Neural progenitor cell (in vitro differentiated cells): Measurements from ENCODE around the gene ZNF783. TPM values are rescaled to one million over a fixed set of nuclear protein-coding genes. Genes with fewer than 3 reads are reported as not detected.
"Not testable (repeated sequence)": the region's sequence is repeated elsewhere in the genome, so short reads cannot be mapped to it uniquely, and the experiment has no call there.

ENCODE experiments used
- DNase-seq: peaks from one replicate; pipeline ENCODE4 v3.0.0-alpha.2; 2016; ENCODE audit warnings: low spot score
- H2AFZ ChIP-seq: fragments of 200-600 bp; sonication (generic); replicated peaks from 2 replicates; pipeline ENCODE4 v1.6.1; 2016; ENCODE audit warnings: antibody characterized with exemption
- H3F3A ChIP-seq: fragments of 200-600 bp; sonication (generic); 2 replicates; pipeline ENCODE4 v1.6.1; 2016; ENCODE audit warnings: antibody characterized with exemption, low read depth
- H3K27ac ChIP-seq: fragments of 200-600 bp; sonication (generic); 2 replicates; pipeline ENCODE4 v1.5.1; 2016; ENCODE audit warnings: mild to moderate bottlenecking
- H3K27me3 ChIP-seq: fragments of 200-600 bp; sonication (generic); 2 replicates; pipeline ENCODE4 v1.6.1; 2016; ENCODE audit warnings: mild to moderate bottlenecking, moderate library complexity
- H3K36me3 ChIP-seq: fragments of 200-600 bp; sonication (generic); 2 replicates; pipeline ENCODE4 v1.5.1; 2016
- H3K4me1 ChIP-seq: fragments of 200-600 bp; sonication (generic); 2 replicates; pipeline ENCODE4 v1.6.1; 2016; ENCODE audit warnings: mixed run types
- H3K4me2 ChIP-seq: fragments of 200-600 bp; sonication (generic); 2 replicates; pipeline ENCODE4 v1.6.1; 2016
- H3K4me3 ChIP-seq: fragments of 200-600 bp; sonication (generic); 2 replicates; pipeline ENCODE4 v1.5.1; 2016
- H3K79me2 ChIP-seq: fragments of 200-600 bp; sonication (generic); 2 replicates; pipeline ENCODE4 v1.6.1; 2016; ENCODE audit warnings: low read depth
- H3K9ac ChIP-seq: fragments of 200-600 bp; sonication (generic); 2 replicates; pipeline ENCODE4 v1.6.1; 2016
- H3K9me3 ChIP-seq: fragments of 200-600 bp; sonication (generic); 2 replicates; pipeline ENCODE4 v1.5.1; 2016; ENCODE audit warnings: low read depth
- H4K20me1 ChIP-seq: fragments of 200-600 bp; sonication (generic); 2 replicates; pipeline ENCODE4 v1.6.1; 2016; ENCODE audit warnings: low read depth
- H3K27ac Mint-ChIP-seq: 3 replicates; pipeline ENCODE4 v1.8.0; 2021; ENCODE audit warnings: mixed read lengths
- H3K27me3 Mint-ChIP-seq: 2 replicates; pipeline ENCODE4 v1.8.0; 2022; ENCODE audit warnings: low read depth, mild to moderate bottlenecking, inconsistent platforms, moderate library complexity, mixed read lengths; ENCODE audit not compliant: insufficient read depth
- H3K36me3 Mint-ChIP-seq: 3 replicates; pipeline ENCODE4 v1.8.0; 2021; ENCODE audit warnings: mixed read lengths
- H3K4me1 Mint-ChIP-seq: 3 replicates; pipeline ENCODE4 v1.8.0; 2021; ENCODE audit warnings: mixed read lengths
- H3K4me3 Mint-ChIP-seq: 3 replicates; pipeline ENCODE4 v1.8.0; 2021; ENCODE audit warnings: mild to moderate bottlenecking, moderate library complexity, mixed read lengths
- H3K9me3 Mint-ChIP-seq: 3 replicates; pipeline ENCODE4 v1.8.0; 2020; ENCODE audit warnings: mixed read lengths
- CTCF ChIP-seq: fragments of 200-600 bp; sonication (generic); IDR thresholded peaks from 2 replicates; pipeline ENCODE4 v1.5.1; 2017; ENCODE audit warnings: antibody characterized with exemption, mild to moderate bottlenecking
- EZH2 ChIP-seq: fragments of 200-600 bp; sonication (generic); IDR thresholded peaks from 2 replicates; pipeline ENCODE4 v1.6.1; 2017; ENCODE audit warnings: antibody characterized with exemption, mild to moderate bottlenecking, moderate library complexity
- EZH2phosphoT487 ChIP-seq: fragments of 200-600 bp; sonication (generic); IDR thresholded peaks from 2 replicates; pipeline ENCODE4 v1.6.1; 2017; ENCODE audit warnings: antibody characterized with exemption
- total RNA-seq: library from RNA; depleted of rRNA; stranded (reverse); fragments of >200 nt; gene quantifications from 2 replicates; pipeline ENCODE4 v1.2.3, GENCODE V29; 2015; ENCODE audit warnings: low replicate concordance

ZNF783 gene
- total RNA-seq, 1 donor from 2014 or later = 5.5 TPM

GRCh38 chr7:149228831-149229471 lies 33.0 kb upstream of the ZNF783 start:
- Mint-ChIP-seq H3K27ac (no peak overlapping the region), H3K4me1 (peaks cover 12% of the 10 kb centered on the region), H3K27me3 (peaks cover 11% of the 10 kb centered on the region), H3K9me3 (no peaks in the 10 kb centered on the region), H3K4me3 (no peak overlapping the region), H3K36me3 (peaks cover 3% of the 10 kb centered on the region)
- H3F3A ChIP-seq = no peaks in the 10 kb centered on the region
- H3K27ac ChIP-seq = no peak overlapping the region
- H2AFZ ChIP-seq = no peak overlapping the region
- H3K27me3 ChIP-seq = no peaks in the 10 kb centered on the region
- no peak for DNase-seq
- no peak for TF ChIP-seq CTCF
- no peak for TF ChIP-seq EZH2
- no peak for TF ChIP-seq EZH2phosphoT487
- H4K20me1 ChIP-seq = no peaks in the 10 kb centered on the region
- H3K4me3 ChIP-seq = no peak overlapping the region
- H3K9ac ChIP-seq = no peak overlapping the region
- peaks cover 4% of the 10 kb centered on the region for H3K4me1 ChIP-seq
- no peaks in the 10 kb centered on the region for H3K79me2 ChIP-seq
- no peaks in the 10 kb centered on the region for H3K9me3 ChIP-seq
- no peak overlapping the region for H3K4me2 ChIP-seq
- H3K36me3 ChIP-seq = no peaks in the 10 kb centered on the region

GRCh38 chr7:149229526-149229925 lies 32.5 kb upstream of the ZNF783 start:
- Mint-ChIP-seq H3K27ac (no peak overlapping the region), H3K4me1 (peaks cover 12% of the 10 kb centered on the region), H3K36me3 (peaks cover 3% of the 10 kb centered on the region), H3K27me3 (peaks cover 10% of the 10 kb centered on the region), H3K9me3 (no peaks in the 10 kb centered on the region), H3K4me3 (no peak overlapping the region)
- Histone ChIP-seq H2AFZ (no peak overlapping the region), H3K36me3 (no peaks in the 10 kb centered on the region), H3F3A (no peaks in the 10 kb centered on the region), H3K4me1 (peaks cover 4% of the 10 kb centered on the region), H3K9ac (no peak overlapping the region), H3K79me2 (no peaks in the 10 kb centered on the region), H3K27ac (no peak overlapping the region), H3K27me3 (no peaks in the 10 kb centered on the region), H3K4me3 (no peak overlapping the region), H4K20me1 (no peaks in the 10 kb centered on the region), H3K4me2 (no peak overlapping the region), H3K9me3 (no peaks in the 10 kb centered on the region)
- TF ChIP-seq CTCF (no peak), EZH2 (no peak), EZH2phosphoT487 (no peak)
- DNase-seq = peak; percentile 23

GRCh38 chr7:149232362-149232761 lies 29.6 kb upstream of the ZNF783 start:
- Mint-ChIP-seq H3K27me3 (peaks cover 10% of the 10 kb centered on the region), H3K4me1 (peaks cover 12% of the 10 kb centered on the region), H3K36me3 (no peaks in the 10 kb centered on the region), H3K4me3 (no peak overlapping the region), H3K9me3 (no peaks in the 10 kb centered on the region), H3K27ac (no peak overlapping the region)
- Histone ChIP-seq H3K79me2 (no peaks in the 10 kb centered on the region), H3K27ac (no peak overlapping the region), H3K4me3 (no peak overlapping the region), H3K4me1 (peaks cover 4% of the 10 kb centered on the region), H2AFZ (no peak overlapping the region), H3K4me2 (no peak overlapping the region), H3F3A (no peaks in the 10 kb centered on the region), H3K9ac (no peak overlapping the region), H3K9me3 (no peaks in the 10 kb centered on the region), H4K20me1 (no peaks in the 10 kb centered on the region), H3K27me3 (peaks cover 11% of the 10 kb centered on the region), H3K36me3 (no peaks in the 10 kb centered on the region)
- TF ChIP-seq CTCF (no peak), EZH2phosphoT487 (no peak), EZH2 (no peak)
- DNase-seq = no peak

GRCh38 chr7:149233655-149234204 lies 28.3 kb upstream of the ZNF783 start:
- Mint-ChIP-seq H3K4me1 (peaks cover 12% of the 10 kb centered on the region), H3K27me3 (peaks cover 11% of the 10 kb centered on the region)
- H3K4me3 Mint-ChIP-seq, H3K4me1 ChIP-seq, DNase-seq, H3K4me2 ChIP-seq, H3K27ac ChIP-seq, H3K9me3 ChIP-seq, H3K79me2 ChIP-seq, H3K9ac ChIP-seq, H3K27ac Mint-ChIP-seq, H3K9me3 Mint-ChIP-seq, H2AFZ ChIP-seq, H3F3A ChIP-seq, H3K36me3 Mint-ChIP-seq, H4K20me1 ChIP-seq, H3K36me3 ChIP-seq, H3K4me3 ChIP-seq: not testable (repeated sequence)
- H3K27me3 ChIP-seq = peaks cover 25% of the 10 kb centered on the region
